ENCODE results near the gene DISC1. TPM values are rescaled to one million over a fixed set of nuclear protein-coding genes. Genes with fewer than 3 reads are reported as not detected.

DISC1 gene
- total and polyA plus RNA-seq, 7 donors = 1.2 to 14.1 (median 5.8) TPM

DNA sequence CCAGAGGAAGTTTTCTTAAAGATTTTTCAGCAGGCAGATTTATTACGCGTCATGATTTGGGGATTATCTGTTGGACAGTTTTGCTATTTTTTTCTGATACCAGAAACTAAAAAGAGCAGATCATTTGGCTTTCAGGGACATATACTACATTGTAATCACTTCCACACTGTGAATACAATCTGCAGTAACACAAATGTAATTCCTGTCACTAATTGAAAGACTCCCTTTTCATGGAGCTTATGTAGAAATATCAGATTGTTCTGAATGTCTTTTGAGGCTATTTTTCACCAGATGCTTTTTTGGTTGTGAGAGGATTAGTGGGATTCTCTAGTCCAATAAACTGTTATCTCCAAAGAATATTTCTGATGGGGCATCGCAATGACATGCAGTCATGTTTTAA is 464.2 kb downstream of the DISC1 start:
- WGBS, 2 donors = 88 to 90% methylated on average over 3 of the region's 3 CpGs
- no peaks in the 10 kb centered on the region for H3K36me3 ChIP-seq
- no peaks in the 10 kb centered on the region for H3K4me1 ChIP-seq
- intact Hi-C loops (cut with DNase I) = no loop called here
- no peak overlapping the region for H3K4me3 ChIP-seq
- no peak for DNase-seq
- no peak overlapping the region for H3K27ac ChIP-seq
- H3K9me3 ChIP-seq = no peaks in the 10 kb centered on the region
- TF ChIP-seq, protein P1, sequence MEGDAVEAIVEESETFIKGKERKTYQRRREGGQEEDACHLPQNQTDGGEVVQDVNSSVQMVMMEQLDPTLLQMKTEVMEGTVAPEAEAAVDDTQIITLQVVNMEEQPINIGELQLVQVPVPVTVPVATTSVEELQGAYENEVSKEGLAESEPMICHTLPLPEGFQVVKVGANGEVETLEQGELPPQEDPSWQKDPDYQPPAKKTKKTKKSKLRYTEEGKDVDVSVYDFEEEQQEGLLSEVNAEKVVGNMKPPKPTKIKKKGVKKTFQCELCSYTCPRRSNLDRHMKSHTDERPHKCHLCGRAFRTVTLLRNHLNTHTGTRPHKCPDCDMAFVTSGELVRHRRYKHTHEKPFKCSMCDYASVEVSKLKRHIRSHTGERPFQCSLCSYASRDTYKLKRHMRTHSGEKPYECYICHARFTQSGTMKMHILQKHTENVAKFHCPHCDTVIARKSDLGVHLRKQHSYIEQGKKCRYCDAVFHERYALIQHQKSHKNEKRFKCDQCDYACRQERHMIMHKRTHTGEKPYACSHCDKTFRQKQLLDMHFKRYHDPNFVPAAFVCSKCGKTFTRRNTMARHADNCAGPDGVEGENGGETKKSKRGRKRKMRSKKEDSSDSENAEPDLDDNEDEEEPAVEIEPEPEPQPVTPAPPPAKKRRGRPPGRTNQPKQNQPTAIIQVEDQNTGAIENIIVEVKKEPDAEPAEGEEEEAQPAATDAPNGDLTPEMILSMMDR (IDR thresholded peaks at IDR 0.05) = no peak
- no peaks in the 10 kb centered on the region for H3K27me3 ChIP-seq

Small RNAs within 50 kb of the gene (small RNA-seq; reads per million reads assigned to genes)
- gene RF02102 (0 reads per million in 3 donors), gene RNU5A-5P (0 to 0.11 (median 0.07) reads per million in 3 donors)

Other genes starting within 250 kb of the DISC1 start
- gene EGLN1, start 204.5 kb upstream of the DISC1 start, total RNA-seq = 10 to 100 TPM; 37.8 to 51.7 (median 46.0) TPM
- gene EGLN1, start 204.5 kb upstream of the DISC1 start, polyA plus RNA-seq = 10 to 100 TPM; 16.2 to 36.3 (median 18.0) TPM
- 10 to 100 TPM; 22.4 to 37.5 (median 30.3) TPM for gene TSNAX, start 98.1 kb upstream of the DISC1 start, total RNA-seq
- 10 to 100 TPM; 17.7 to 29.6 (median 24.6) TPM for gene TSNAX, start 98.1 kb upstream of the DISC1 start, polyA plus RNA-seq